ENCODE results near the gene METRN.

DNA sequence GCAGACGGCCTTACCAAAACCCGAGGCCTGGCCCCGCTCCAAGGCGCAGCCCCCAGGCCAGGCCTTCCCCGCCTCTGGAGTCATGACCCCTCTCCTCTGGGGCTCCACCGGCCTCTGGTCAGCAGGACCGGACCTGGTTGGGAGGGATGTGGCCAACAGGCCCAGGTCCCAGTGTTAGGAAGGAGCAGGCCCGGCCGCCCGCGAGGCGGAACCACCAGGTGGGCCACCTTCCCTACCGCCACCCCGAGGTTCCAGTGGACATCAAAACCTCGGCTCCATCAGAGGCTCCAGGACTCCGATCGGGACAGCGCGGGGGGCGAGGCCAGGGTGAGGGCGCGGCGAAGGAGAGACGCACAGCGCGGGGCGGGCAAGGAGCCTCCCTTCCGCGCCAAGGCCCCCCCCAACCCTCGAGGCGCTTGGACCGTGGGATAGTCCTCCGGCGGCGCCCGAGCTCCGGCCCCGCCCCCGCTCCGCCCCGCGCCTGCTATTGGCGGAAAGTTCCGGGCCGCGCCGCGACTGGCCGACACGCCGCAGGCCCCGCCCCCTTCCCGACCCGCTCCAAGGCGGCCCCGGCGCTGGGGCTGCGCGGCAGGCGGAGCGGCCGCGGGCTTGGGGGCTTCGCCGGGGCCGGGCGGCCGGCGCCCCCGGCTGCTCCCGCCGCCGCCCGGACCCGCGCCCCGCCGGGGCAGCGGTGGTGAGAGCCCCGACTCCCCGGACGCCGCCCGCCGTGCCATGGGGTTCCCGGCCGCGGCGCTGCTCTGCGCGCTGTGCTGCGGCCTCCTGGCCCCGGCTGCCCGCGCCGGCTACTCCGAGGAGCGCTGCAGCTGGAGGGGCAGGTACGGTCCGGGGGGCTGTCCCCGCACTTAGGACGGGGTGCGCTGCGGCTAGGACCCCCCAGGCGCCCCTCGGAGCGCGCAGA lies at the start of gene METRN:
- no peak for TF ChIP-seq GLIS3 (CRISPR knock-in tag; IDR thresholded peaks at IDR 0.05)
- TF ChIP-seq TCF4 (CRISPR knock-in tag; IDR thresholded peaks at IDR 0.05; ENCODE audit: borderline replicate concordance) = no peak
- TF ChIP-seq, protein P1, sequence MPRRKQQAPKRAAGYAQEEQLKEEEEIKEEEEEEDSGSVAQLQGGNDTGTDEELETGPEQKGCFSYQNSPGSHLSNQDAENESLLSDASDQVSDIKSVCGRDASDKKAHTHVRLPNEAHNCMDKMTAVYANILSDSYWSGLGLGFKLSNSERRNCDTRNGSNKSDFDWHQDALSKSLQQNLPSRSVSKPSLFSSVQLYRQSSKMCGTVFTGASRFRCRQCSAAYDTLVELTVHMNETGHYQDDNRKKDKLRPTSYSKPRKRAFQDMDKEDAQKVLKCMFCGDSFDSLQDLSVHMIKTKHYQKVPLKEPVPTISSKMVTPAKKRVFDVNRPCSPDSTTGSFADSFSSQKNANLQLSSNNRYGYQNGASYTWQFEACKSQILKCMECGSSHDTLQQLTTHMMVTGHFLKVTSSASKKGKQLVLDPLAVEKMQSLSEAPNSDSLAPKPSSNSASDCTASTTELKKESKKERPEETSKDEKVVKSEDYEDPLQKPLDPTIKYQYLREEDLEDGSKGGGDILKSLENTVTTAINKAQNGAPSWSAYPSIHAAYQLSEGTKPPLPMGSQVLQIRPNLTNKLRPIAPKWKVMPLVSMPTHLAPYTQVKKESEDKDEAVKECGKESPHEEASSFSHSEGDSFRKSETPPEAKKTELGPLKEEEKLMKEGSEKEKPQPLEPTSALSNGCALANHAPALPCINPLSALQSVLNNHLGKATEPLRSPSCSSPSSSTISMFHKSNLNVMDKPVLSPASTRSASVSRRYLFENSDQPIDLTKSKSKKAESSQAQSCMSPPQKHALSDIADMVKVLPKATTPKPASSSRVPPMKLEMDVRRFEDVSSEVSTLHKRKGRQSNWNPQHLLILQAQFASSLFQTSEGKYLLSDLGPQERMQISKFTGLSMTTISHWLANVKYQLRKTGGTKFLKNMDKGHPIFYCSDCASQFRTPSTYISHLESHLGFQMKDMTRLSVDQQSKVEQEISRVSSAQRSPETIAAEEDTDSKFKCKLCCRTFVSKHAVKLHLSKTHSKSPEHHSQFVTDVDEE (CRISPR knock-in tag; IDR thresholded peaks at IDR 0.05) = no peak
- TF ChIP-seq TOX (CRISPR knock-in tag; IDR thresholded peaks at IDR 0.05; ENCODE audit: borderline replicate concordance) = no peak
- no peak for TF ChIP-seq ARNTL (CRISPR knock-in tag; IDR thresholded peaks at IDR 0.05; ENCODE audit: borderline replicate concordance, low read depth)
